ENCODE results near the gene PDE1A. TPM values are rescaled to one million over a fixed set of nuclear protein-coding genes. Genes with fewer than 3 reads are reported as not detected.

Gene PDE1A
- total RNA-seq, 1 experiment from 2014 or later = not detected

DNA sequence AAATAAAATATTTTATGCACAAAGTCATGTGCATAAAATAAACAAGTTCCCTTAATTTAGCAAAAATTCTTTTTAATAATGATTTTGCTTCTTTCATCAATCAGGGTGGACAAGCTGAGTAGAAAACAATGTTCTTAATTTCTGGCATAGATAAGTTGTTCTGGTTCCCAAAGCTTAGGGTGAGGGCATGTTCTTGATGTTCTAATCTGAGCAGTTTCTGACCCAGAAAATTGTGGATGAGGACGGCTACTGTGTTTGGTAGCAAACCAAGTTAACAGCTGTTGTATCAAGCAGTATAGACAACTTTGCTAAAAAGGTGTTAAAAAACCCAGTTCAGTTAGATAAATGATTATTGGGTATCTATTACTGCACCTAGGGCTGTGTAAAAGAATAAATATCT, 158.9 kb downstream of the PDE1A start:
- DNase-seq (ENCODE audit: low spot score) = no peak

DNA sequence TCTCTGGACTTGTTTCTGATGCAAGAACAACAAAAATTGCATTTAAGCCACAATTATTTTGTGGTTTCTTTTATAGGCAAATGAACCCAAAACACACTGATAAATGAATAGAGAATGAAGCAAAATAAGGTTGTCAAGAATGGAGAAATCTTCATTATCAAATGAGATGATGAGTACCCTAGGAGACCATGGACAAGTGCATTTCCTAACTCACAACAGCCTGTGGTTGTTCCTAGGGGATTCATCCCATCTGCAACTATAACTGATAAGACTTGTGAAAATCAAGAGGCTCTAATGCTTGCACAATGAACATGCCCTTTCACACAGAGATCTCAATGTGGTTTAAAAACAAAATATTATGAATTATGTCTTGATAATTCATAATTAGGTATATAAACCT, 159.9 kb downstream of the PDE1A start:
- no peak for DNase-seq (ENCODE audit: low spot score)

DNA sequence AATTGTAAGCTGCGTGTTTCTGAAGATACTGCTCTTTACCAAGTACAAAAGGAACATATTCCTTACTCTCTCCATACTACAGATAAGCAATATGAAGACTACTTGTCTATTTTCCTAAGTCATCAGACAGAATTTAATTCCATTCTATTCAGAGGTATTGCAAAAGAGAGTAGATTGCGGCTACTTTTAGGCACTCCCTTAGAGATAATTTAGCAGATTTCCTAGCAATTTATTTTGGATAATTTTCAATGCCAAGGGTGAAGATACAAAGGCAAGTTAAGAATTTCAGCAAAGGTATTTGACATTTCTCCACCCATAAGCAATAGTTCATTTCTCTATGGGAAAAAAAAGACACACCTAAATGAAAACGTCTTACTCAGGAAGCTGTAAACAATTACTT, 161.1 kb downstream of the PDE1A start:
- no peak for DNase-seq (ENCODE audit: low spot score)

DNA sequence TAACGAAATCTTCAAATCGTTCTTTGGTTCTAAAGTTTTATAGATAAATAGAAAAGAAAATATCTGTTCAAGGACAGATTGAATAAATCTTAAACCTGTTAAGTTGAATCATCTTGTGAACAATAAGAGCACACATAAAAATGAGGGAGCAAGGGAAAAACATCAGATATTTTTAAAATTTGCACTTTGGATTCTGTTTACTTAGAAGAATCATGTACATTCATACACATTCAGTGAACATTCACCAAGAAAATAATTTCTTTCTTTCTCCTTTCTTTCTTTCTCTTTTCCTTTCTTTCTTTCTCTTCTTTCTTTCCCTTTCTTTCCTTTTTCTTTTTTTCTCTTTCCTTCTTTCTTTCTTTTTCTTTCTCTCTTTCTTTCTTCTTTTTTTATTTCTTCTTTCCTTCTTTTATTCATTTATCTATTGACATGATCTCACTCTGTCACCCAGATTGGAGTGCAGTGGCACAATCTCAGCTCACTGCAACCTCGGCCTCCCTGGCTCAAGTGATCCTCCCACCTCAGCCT, 164.9 kb downstream of the PDE1A start:
- DNase-seq (ENCODE audit: low spot score) = no peak

DNA sequence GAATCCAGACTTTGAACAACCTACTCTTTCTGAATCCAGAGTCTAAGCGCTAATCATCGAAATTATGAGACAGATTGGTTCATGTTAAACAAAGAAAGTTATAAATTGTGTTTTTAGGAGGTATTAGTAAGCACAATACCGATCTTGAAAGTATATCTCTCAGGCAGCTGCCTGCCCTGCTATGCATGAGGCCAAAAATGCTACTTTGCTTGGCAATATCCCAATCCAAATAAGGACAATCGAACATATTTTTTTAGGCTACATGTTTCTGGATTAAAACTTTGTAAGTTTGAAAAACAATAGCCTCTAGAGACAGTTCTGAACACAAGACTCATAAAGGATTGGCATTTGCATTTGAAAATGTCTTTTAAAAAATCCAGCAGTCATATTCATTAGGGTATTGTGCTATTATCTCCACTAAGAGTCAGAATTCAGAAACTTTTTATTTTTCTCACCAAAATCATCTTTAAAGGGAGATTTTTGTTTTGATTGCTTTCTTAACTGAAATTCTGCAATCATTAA, 167.1 kb downstream of the PDE1A start:
- no peak for DNase-seq (ENCODE audit: low spot score)

DNA sequence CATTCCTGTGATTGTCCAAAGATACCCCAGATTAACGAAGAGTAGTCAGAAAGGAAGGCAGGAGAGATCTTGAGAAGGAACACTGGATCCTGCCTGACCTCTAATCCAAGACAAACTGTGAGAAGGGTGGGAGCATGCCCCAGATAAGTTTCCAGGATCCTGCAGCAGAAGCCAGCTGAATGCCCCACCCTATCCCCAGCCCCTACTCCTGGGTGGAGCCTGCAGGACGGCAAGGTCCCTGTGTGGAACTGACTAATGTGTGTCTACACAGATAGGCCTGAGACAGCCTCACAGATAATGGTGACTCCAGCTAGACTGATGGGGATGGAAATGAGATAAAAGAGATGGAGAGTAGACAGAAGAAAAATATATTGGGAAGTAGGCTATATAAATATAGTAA, 174.3 kb downstream of the PDE1A start:
- DNase-seq (ENCODE audit: low spot score) = no peak

DNA sequence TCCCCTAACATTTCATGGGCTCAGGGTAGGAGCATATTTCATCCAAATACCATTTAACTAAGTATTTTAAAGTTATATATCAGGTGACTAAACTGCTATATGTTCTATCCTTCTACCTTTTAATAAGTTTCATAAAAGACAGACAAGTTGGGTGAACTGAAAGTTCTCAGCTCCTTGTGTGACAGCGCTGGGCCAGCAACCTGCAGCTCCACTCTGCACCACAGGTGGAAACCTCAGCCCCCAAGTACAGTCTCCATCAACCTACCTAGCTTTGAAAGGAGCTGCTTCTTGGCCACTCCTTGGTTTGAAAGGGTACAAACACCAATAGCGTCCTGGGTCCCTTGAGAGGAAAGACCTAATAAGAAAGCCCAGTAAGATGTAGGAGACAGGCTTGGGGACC, 177.9 kb downstream of the PDE1A start:
- DNase-seq (ENCODE audit: low spot score) = no peak

DNA sequence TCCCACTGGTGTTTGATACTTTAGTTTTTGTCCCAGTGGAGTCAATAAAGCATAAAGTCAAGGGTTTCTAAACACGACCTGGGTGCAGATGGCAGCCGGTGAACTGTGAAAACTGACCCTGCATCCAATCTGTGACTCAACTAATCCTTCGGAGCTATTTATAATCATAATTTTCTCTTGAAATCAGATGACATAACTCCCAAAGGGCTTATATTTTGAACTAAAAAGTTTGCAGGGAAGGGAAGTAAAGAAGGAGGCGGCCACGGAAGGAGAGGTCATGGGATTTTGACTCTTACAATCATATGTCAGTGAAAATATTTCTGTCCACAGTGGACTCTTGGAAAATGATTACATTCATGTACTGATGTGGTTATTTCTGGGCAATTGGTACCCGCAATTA, 178.5 kb downstream of the PDE1A start:
- no peak for DNase-seq (ENCODE audit: low spot score)

DNA sequence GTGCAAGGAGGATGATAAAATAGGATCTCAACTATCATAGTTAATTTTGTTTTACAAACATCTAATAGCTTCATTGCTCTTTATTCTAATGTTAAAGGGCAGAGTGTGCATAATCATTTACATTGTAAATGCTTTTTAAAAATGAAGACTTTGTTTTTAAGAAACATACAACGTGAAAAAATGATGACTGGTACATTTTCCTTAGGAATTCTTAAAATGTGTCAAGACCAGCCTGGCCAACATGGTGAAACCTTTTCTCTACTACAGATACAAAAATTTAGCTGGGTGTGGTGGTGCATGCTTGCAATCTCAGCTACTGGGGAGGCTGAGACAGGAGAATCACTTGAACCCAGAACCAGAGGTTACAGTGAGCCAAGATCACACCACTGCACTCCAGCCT, 179.0 kb downstream of the PDE1A start:
- DNase-seq (ENCODE audit: low spot score) = no peak

DNA sequence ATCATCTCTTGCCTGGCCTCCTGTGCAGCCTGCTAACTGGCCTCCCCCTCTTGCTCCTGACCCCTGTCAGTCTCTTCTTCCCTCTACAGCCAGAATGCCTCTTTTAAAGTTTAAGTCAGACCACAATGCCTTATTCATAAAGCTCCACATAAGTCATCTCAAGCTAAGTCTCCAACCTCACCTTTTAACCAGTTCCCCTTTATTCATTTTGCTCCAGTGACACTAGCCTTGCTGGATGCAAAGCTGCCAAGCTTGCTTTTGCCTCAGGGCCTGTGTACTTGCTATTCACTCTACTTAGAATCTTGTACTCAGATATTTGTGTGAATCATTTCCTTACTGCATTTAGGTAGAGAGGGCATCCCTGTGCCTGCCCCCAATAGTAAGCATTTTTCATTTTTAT, 180.9 kb downstream of the PDE1A start:
- no peak for DNase-seq (ENCODE audit: low spot score)

DNA sequence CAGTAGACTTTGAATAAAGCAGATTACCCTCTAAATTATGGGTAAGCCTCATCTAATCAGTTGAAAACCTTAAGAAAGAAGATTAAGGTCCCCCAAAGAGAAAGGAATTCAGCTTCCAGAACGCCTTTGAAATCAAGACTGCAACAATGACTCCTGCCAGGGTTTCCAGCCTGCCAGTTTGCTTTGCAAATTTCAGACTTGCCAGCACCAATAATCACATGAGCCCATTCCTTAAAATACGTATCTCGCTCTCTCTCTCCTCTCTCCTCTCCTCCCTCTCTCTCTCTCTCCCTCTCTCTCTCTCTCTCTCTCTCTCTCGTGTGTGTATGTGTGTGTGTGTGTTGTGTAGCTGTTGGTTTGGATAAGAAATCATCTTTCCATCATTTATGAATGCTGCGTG, 184.2 kb downstream of the PDE1A start:
- no peak for DNase-seq (ENCODE audit: low spot score)

DNA sequence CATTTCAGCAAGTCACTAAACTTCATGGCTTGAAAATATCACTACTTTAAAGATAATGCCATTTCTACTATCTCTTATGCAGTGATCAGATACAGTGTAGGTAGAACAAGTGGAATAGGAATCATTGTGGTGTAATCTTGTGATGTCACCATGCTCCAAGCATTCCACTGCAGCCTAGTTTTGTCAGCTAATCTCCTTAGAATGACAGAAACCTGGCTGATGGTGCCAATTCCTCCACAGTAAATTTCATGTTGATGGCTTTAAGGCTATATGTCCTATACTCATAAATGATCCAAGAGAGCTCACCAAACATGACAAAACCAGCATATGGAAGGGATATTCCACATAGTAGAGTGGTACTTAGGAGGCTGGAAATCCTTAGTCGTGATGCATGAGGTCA, 184.9 kb downstream of the PDE1A start:
- no peak for DNase-seq (ENCODE audit: low spot score)

DNA sequence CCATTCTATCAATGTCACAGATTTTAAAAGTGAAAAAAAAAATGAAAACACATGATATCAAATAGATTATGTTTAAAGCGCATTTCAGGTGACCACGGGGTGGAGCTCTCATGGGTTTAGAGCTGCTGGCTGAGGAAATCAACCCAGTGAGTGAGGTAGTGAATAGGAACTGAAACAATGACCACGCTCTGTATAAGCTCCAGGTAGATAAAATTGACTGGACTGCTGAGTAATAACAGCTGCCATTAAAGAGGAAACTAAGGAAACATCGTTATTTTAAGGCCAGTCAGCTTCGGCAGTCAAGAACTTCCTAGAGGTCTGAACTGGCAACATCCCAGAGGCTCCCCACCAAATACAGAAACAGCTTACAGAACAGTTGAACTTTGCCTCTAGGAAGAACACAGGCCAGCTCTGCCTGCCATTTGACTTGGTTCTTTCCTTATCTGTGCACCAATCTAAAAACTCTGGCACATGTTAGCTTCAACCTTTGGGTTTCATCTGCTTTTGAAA, 185.9 kb downstream of the PDE1A start:
- DNase-seq (ENCODE audit: low spot score) = peak; percentile 42

DNA sequence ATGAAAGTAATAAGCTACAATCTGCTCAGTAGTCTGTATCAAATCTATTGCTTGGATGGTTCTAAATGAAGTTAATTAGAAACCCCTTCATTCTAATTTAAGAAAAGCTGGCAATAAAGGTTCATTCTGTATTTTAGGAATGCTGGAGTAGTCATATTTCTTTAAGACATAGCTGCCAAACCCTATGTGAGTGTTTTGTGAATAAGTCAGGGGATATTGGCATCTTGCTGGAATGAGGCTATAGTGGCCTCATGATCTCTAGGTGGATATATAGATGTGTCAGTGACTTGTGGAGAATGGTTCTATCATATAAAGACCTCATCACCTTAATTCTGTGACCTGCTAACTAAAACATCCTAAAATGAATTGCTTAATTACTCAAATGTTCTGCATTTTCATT, 196.3 kb downstream of the PDE1A start:
- DNase-seq (ENCODE audit: low spot score) = no peak

DNA sequence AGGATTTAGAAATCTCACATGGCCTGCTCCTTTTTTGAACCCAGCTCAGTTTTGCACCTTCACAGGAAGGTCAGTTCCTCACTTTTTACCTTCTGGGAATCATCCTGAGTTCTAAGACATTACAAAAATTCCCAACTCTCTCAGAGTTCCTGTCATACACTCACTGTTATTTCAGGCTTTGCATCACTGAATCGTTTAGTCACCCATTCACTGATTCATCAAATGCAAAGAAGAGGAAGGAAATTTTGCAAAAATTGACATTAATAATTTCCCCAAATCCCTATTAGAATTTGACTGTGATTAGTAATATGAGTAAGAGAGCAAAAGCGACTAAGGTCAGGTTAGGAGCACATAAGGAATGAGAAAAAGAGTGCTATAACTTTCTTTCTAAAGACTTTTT, 197.5 kb downstream of the PDE1A start:
- no peak for DNase-seq (ENCODE audit: low spot score)

DNA sequence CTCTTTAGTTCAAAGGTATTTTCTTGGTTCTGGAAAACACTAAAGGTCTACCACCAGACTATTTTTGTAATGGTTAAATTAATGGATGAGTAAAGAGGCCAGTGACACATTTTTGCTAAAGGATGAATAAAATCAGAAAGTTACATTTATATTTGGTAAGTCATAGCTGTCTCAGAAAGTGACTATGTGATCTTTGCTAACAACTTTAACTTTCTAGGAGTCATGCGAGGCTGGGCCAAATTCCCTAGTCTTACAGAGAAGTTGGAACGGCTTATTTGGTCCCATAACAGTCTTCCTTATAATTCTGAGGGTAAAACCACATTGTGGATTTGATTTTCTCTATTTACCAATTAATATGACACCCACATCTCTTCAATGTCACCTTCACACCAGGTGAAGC, 198.1 kb downstream of the PDE1A start:
- DNase-seq (ENCODE audit: low spot score) = no peak

DNA sequence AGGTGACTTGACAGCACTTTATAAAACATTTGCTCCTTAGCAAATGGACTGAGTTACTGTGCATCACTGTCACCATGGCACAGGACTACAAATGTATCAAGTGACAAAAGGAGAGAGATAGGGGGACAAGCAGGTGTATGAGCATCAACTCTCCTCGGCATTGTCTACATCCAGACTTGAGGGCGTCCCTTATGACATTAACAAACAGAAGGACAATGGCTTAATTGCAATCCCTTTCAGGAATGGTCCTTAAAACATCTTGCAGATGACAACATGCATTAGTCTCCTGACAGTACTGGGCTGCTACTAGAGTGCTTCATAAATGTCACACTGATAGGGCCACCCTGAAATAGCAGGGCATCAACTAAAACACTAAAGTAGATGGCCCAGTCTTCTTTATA, 198.8 kb downstream of the PDE1A start:
- no peak for DNase-seq (ENCODE audit: low spot score)

DNA sequence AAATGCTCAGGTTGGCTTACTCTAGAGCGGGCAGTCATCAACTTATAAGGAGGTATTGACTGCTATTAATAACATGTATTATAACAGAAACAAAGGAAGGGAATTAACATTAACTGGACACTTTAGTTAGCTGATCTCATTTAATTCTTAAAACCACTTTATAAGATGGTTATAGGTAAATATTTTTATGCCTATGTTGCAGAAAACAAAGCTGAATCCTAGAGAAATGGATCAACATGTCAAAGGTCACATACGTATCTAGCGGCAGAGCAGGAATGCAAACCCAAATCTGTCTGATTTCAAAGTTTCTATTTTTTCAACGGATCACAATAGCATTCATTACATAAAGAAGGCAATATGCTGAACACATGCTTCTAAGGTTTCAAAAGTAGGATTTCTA, 200.0 kb downstream of the PDE1A start:
- DNase-seq (ENCODE audit: low spot score) = no peak

DNA sequence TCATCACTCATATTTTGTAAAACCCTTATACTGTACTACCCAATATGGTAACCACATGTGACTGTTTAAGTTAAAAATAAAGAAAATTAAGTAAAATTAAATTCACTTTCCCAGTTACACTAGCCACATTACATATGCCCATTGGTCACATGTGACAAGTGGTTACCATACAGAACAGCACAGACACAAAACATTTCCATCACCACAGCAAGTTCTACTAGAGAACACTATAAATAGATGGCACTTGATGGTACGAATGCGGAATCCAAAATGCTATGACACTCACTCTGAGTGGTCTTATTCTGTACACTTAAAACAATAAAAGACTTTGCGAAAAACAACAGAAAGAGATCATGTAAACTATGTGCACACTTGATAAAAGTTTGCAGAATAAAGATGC, 202.2 kb downstream of the PDE1A start:
- DNase-seq (ENCODE audit: low spot score) = no peak

DNA sequence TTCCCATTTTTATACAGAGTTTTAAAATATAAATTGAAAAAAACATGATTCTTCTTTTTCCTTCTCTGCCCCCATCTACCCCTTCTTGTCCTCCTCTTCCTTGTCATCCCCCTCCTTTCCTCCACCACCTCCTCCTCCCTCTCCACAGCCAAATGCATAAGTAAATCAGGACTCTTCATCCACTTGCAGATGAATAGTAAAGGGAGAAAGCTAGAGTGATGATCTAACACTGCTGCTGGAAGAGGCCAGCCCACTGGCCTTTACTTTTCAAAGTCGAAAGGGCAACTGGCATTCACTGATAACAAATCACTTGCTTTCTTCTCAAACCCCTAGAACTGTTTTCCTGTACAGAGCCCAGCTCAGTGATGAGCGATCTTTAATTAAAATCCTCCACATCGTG, 205.8 kb downstream of the PDE1A start:
- DNase-seq (ENCODE audit: low spot score) = no peak

DNA sequence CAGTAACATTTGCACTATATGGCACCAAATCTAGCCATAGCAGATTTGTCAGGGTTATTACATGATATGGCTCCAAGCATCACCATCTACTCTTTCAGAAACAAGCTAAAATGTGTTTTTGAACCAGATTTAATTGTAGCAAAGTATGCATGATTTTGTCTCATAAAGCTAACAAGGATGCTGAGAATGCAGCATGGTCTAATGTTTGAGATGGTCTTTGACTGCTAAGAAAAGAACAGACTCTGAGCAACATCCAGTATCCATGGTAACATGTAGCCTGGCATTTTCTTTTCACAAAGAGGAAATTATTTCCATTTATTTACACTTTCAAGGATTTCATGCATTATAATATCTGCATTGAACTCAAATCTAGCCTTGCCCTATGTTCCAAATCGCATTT, 206.5 kb downstream of the PDE1A start:
- DNase-seq (ENCODE audit: low spot score) = no peak

DNA sequence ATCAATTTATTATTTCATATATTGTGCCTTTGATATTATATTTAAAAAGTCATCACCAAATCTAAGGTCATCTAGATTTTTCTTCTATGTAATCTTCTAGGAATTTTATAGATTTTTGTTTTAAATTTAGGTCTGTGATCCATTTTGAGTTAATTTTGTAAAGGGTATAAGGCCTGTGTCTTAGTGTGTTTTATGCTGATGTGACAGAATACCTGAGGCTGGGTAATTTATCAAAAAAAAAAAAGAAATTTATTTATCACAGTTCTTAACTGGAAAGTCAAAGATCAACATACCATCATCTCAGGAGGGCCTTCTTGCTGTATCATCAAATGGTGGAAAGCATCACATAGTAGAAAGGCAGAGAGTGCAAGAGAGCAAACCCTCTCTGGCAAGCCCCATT, 216.2 kb downstream of the PDE1A start:
- DNase-seq (ENCODE audit: low spot score) = no peak

DNA sequence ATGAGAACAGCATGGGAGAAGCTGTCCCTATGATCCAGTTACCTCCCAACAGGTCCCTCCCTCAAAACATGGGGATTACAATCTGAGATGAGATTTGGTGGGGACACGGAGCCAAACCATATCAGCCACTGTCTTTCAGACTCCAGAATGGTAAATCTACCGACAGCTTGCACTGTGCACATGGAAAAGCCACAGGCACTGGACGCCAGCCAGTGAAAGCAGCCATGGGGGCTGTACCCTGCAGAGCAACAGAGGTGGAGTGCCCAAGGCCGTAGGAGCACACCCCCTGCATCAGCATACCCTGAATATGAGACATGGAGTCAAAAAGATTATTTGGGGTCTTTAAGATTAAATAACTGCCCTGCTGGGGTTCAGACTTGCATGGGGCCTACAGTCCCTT, 218.4 kb downstream of the PDE1A start:
- DNase-seq (ENCODE audit: low spot score) = no peak

DNA sequence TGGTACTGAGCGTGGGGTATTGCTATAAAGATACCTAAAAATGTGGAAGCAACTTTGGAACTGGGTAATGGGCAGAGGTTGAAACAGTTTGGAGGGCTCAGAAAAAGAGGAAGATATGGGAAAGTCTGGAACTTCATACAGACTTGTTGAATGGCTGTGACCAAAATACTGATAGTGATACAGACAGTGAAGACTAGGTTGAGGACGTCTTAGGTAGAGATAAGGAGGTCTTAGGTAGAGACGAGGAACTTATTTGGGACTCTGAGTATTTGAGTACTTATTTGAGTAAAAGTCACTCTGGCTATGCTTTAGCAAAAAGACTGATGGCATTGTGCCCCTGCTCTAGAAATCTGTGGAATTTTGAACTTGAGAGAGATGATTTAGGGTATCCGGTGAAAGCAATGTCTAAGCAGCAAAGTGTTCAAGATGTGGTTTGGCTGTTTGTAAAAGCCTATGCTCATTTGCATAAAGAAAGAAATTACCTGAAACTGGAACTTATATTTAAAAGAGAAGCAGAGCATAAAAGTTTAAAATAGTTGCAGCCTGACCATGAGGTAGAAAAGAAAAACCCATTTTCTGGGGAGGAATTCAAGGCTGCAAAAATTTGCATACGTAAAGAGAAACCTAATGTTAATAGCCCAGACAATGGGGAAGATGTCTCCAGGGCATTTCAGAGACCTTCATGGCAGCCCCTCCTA, 219.6 kb downstream of the PDE1A start:
- DNase-seq (ENCODE audit: low spot score) = no peak
